RWPE1 (cell line): Measurements from ENCODE around the gene LCE7A.
A peak's percentile ranks its signal among the peaks of the same experiment; 100 is the strongest.

Experiments
- CTCF ChIA-PET: fragments of 350-600 bp; sonication (Branson Sonifier 250); formaldehyde crosslinking; extraction: SDS; loops from one replicate; lab custom pipeline; 2021; lab: Yijun Ruan, JAX
- POLR2A ChIA-PET: fragments of 400-600 bp; formaldehyde crosslinking; extraction: SDS; loops from one replicate; lab custom pipeline; 2020; ENCODE audit warnings: antibody characterized with exemption; ENCODE audit not compliant: low non-redundant PET; lab: Yijun Ruan, JAX
- DNase-seq: peaks from one replicate; pipeline ENCODE4 v3.0.0; 2012; ENCODE audit warnings: low spot score
- H3K27ac ChIP-seq: fragments of 450-650 bp; 2 replicates; pipeline ENCODE4 v1.5.1; 2017
- TF ChIP-seq, protein P1 (sequence below): fragments of 450-650 bp; conservative IDR thresholded peaks from 2 replicates; pipeline ENCODE4 v1.5.1; 2017; ENCODE audit warnings: low read depth, mild to moderate bottlenecking

The LCE7A gene

GRCh38 chr1:152873495-152873894, 13.7 kb downstream of the LCE7A start:
- TF ChIP-seq, protein P1, sequence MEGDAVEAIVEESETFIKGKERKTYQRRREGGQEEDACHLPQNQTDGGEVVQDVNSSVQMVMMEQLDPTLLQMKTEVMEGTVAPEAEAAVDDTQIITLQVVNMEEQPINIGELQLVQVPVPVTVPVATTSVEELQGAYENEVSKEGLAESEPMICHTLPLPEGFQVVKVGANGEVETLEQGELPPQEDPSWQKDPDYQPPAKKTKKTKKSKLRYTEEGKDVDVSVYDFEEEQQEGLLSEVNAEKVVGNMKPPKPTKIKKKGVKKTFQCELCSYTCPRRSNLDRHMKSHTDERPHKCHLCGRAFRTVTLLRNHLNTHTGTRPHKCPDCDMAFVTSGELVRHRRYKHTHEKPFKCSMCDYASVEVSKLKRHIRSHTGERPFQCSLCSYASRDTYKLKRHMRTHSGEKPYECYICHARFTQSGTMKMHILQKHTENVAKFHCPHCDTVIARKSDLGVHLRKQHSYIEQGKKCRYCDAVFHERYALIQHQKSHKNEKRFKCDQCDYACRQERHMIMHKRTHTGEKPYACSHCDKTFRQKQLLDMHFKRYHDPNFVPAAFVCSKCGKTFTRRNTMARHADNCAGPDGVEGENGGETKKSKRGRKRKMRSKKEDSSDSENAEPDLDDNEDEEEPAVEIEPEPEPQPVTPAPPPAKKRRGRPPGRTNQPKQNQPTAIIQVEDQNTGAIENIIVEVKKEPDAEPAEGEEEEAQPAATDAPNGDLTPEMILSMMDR, result no peak
- ChIA-PET POLR2A (no interaction called here), CTCF (interaction anchor here (1.5 kb wide), 1 partner anchor 319 kb away, joined by 7 read pairs; no protein-coding TSS in a partner anchor)
- no peak overlapping the region for H3K27ac ChIP-seq
- no peak for DNase-seq

GRCh38 chr1:152876827-152877226, 17.0 kb downstream of the LCE7A start:
- ChIA-PET POLR2A (no interaction called here), CTCF (interaction anchor here (1.4 kb wide), 1 partner anchor 59 kb away, joined by 3 read pairs; no protein-coding TSS in a partner anchor)
- TF ChIP-seq, protein P1, result no peak
- H3K27ac ChIP-seq, result no peak overlapping the region
- DNase-seq, result no peak

- ChIA-PET POLR2A (no interaction called here), CTCF (interaction anchor here (0.7 to 2.5 kb wide), 3 partner anchors 48 to 90 kb away, joined by 3 to 7 read pairs (median 3); no protein-coding TSS in a partner anchor)
- TF ChIP-seq, protein P1, result no peak
- DNase-seq, result no peak
- peak within 1 kb of the TSS; percentile 77 for H3K27ac ChIP-seq
Measured at GRCh38 chr1:152878042-152878441, 18.2 kb downstream of the LCE7A start, which contains the start of gene SMCP. Gene SMCP, plus strand, starts transcription at chr1:152878322. Its CDS starts 6,101 bp downstream, at chr1:152884423.

DNA sequence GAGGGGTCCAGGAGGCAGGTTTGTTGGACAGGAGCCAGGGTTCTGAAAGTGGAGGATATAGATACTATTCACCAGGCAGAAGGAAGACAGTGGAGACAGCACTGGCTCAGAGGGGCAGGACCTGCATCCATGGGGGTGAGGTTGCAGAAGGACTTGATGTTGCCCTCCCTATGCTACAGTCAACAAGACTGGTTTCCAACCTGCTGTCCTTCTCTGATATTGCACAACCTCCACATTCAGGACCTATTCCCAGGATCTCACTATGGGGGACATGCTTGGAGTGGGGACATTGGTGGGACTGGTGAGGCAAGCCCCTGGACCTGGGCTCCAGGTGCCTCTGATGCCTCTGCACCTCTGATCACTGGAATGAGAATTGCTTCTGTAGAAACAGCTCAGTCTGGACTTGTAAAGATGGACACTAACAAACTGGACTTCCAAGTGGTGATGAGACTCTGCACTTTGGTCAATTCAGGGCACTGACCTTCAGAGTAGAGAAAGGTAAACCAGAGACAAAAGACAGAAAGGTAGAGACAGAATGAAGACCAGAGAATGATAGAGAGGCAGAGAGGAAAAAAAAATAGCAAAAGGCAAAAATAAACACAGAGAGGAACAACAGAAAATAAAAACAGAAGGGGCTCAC, 19.9 kb downstream of the LCE7A start:
- peak overlapping the region; percentile 77 for H3K27ac ChIP-seq
- TF ChIP-seq, protein P1, result no peak
- DNase-seq, result no peak
- ChIA-PET CTCF (interaction anchor here (0.5 to 2.5 kb wide), 4 partner anchors 10 to 1589 kb away, joined by 4 to 7 read pairs (median 6); no protein-coding TSS in a partner anchor), POLR2A (no interaction called here)

- H3K27ac ChIP-seq, result peak overlapping the region; percentile 77
- peak; percentile 45 for DNase-seq
- TF ChIP-seq, protein P1, result no peak
- ChIA-PET POLR2A (no interaction called here), CTCF (interaction anchor here (0.6 kb wide), 1 partner anchor 38 kb away, joined by 3 read pairs; no protein-coding TSS in a partner anchor)
Measured at GRCh38 chr1:152880316-152880715, 20.5 kb downstream of the LCE7A start.

GRCh38 chr1:152880907-152881306, 21.1 kb downstream of the LCE7A start:
- POLR2A ChIA-PET, result no interaction called here
- CTCF ChIA-PET, result no interaction called here
- DNase-seq, result no peak
- TF ChIP-seq, protein P1, result no peak
- H3K27ac ChIP-seq, result peak overlapping the region; percentile 77; the same call in 1 of the 2 replicates
